GM08714 (cell line): Measurements from ENCODE around the gene TNK2.
"Not testable (repeated sequence)": the region's sequence is repeated elsewhere in the genome, so short reads cannot be mapped to it uniquely, and the experiment has no call there.

ENCODE experiments used
- H3K4me3 ChIP-seq: fragments of 200-500 bp; sonication (Bioruptor generic); 2 replicates; pipeline ENCODE4 v1.5.1; 2014; ENCODE audit warnings: mild to moderate bottlenecking, low read length, inconsistent platforms
- ZNF274 ChIP-seq: IDR thresholded peaks from 2 replicates; pipeline ENCODE4 v1.6.1; 2012; ENCODE audit warnings: mild to moderate bottlenecking, low read depth, low read length

The TNK2 gene

DNA sequence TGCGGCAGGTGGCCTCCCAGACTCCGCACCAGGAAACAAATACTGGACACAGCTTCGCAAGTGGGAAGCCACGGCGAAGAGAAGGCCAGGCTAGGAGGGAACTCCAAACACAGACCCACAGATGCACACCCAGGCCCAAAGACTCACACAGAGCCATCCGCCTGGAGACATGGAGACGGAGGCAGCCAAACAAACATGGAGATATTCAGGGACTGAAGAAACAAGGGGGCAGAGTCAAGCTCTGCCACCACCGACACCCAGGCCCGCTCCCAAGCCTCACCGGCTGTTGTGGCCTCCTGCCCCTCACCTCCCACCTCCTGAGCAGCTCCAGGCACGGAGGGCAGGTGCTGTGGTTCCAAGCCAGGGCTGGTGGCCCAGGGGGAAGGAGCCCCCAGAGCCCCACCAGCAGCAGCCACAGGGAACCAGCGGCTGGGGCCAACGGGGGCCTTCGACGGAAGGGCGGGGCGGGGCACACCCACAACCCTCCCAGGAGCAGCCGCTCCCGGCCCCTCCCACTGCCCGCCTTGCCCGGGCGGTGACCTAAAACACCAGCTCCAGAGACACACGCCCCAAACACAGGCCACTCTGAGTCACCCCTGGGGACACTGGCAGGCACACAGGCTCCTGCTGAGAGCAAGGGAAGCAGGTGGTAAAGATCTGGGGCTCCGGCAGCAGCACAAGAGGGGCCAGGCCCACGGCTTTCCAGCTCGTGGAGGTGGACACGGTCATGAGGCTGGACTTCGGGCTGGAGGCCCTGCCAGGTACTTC is 31.9 kb downstream of the TNK2 start:
- no peak for TF ChIP-seq ZNF274
- no peak overlapping the region for H3K4me3 ChIP-seq

DNA sequence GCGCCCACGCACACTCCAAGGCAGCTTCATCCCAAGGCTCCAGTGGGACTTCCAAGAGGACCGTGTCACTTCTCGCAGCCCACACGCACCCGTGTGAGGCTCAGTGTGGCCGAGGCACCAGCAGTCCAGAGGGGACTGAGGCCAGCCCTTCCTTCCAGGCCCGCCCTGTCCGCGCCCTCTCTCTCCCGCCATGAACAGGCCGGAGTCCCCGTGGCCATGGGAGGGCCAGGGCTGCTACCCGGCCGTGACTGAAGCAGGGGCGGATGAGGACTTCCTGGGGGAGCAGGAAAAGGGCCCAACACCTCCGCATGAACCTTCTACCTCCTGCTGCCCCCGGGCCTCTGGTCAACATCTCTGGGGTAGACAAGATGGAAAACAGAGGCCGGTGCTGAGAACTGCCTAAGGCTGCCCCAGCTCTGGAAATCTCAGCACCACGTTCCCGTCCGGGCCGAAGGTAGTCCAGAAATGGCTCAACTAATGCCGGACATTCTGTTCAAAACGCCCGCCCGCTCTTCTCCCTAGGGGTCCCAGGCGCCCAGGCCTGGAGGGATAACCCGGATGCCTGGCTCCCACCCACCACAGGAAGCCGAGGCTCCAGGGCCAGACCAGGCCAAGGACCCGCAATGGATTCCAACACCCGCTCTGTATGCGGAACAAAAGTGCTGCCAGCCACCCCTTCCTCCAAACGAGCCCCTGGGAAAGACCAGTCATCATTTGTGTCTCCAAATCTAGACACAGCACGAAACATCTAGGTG is 32.7 kb downstream of the TNK2 start:
- TF ChIP-seq ZNF274, result no peak
- no peak overlapping the region for H3K4me3 ChIP-seq

DNA sequence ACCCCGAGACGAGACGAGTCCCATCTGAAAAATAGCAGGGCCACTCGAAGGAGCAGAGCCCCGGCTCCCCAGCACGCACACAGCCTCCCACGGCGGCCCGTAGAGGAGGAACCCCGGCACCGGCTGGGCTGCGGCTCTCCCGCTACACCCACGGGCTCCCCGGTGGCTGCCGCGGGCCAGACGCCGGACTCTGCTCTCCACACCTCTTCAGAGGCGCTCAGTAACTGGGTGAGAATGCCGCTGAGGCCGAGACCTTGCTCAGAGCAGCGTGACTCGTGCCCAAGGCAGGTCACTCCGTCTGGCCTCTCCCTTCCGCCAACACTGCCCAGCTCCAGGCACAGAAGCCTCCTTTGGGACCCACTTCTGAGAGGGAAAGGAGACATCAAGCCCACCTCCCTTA is 34.4 kb downstream of the TNK2 start:
- no peak overlapping the region for H3K4me3 ChIP-seq
- no peak for TF ChIP-seq ZNF274

DNA sequence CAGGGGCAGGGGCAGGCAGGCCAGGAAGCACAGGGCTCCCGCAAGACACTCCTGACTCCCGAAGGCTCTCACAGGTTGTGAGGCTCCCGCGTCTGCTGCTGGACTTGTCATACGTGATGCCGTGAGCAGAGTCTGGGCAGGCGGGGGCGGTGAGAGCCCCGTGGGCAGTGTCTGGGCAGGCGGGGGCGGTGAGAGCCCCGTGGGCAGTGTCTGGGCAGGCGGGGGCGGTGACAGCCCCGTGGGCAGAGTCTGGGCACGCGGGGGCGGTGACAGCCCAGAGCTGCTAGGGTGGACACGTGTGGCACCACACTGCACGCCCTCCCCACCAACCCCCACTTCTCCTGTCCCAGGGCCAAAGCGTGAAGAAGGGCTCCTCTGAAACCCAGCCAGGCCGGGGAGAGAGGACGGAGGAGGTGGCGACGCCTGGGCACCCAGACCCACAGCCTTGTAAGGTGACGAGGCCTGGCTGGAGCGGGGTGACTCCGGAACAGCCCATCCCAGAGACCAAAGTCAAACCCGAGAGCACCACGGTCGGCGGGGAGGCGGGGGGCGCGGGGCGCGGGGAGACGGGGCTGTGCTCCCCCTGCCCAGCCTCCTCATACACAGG is 35.0 kb downstream of the TNK2 start:
- no peak overlapping the region for H3K4me3 ChIP-seq
- TF ChIP-seq ZNF274, result no peak

DNA sequence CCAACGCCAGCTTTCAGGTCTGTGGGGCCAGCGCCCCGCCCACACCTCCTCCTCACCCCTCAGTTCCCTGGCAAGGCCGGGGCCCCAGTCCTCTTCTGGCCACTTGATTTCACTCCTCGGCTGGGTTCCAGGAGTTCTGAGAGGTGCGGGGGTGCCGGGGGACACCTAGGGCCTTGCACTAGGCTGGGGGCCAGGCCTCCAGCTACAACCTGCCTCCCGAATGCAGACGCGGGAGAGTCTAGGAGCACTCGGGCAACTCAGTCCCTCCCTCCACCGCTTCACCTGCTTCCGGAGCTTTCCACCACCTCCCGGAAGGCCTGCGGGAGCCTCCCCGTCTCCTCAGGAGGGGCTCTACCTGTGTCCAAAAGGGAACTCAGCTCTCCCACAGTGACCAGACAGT is 35.6 kb downstream of the TNK2 start:
- TF ChIP-seq ZNF274, result no peak
- H3K4me3 ChIP-seq, result no peak overlapping the region

DNA sequence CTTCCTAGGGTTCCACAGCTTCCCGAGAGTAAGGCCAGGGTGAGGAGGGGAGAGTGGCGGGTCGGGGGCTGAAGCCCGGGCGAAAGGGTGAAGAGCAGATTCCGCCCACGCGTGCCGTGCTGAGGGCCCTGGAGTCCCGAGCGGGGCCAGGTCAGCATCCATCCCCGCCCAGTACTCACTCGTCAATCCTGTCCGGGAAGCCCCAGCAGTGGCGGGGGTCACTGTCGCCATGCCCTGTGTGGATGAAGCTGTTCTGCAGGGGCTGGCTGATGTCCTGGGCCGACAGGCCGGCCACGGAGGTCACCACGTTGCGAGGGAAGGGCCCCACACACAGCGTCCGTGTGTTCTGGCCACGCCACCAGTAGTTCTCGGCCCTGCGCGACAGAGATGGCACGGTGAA is 36.3 kb downstream of the TNK2 start:
- H3K4me3 ChIP-seq, result no peak overlapping the region
- no peak for TF ChIP-seq ZNF274

DNA sequence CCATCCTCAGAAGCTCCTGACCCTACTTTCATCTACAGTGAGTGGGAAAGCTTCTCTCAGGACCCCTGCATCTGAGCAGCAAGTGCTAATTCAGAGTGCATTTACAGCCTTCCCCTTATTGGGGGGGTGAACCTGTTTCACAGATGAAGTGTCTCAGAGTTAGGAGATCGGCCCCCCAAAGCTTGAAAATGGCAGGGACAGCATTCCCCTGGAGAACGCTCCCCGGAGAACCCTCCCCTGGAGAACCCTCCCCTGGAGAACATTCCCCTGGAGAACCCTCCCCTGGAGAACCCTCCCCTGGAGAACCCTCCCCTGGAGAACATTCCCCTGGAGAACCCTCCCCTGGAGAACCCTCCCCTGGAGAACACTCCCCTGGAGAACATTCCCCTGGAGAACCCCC is 36.7 kb downstream of the TNK2 start:
- H3K4me3 ChIP-seq, result not testable (repeated sequence)

DNA sequence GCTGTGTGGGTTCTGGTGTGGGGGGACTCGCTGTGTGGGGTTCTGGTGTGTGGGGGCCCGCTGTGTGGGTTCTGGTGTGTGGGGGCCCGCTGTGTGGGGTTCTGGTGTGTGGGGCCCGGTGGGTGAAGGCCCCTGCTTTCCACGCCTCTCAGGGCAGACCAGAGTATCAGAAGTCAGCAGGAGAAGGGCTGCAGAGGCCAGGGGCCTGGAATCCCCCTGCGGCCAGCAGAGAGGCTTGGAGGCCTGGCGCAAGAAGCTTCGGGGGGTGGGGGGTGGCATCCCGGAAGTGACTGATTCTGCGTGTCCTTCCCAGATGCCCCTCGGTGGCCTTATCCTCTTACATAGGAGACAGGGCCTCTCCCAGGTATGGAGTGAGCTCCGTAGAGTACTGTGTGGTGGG is 37.4 kb downstream of the TNK2 start:
- no peak for TF ChIP-seq ZNF274
- H3K4me3 ChIP-seq, result no peak overlapping the region

DNA sequence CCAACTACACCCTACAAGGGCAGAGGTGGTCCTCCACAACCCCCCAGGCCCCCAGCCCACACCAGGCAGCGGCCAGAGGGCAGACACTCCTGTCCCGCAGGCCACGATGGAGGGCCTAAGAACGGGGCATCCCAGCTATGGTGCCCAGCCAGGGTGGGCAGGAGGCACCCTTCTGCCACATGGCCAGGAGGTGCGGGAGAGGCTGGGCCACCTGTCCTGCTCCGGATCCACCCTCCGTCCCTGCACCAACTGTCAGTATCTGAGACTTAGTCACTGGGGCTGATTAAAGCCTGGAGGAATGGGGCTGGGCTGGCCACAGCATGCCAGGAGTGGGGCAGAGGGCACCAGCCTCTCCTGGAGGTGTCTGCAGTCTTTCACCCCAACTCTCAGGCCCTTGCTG is 37.9 kb downstream of the TNK2 start:
- no peak for TF ChIP-seq ZNF274
- H3K4me3 ChIP-seq, result no peak overlapping the region

DNA sequence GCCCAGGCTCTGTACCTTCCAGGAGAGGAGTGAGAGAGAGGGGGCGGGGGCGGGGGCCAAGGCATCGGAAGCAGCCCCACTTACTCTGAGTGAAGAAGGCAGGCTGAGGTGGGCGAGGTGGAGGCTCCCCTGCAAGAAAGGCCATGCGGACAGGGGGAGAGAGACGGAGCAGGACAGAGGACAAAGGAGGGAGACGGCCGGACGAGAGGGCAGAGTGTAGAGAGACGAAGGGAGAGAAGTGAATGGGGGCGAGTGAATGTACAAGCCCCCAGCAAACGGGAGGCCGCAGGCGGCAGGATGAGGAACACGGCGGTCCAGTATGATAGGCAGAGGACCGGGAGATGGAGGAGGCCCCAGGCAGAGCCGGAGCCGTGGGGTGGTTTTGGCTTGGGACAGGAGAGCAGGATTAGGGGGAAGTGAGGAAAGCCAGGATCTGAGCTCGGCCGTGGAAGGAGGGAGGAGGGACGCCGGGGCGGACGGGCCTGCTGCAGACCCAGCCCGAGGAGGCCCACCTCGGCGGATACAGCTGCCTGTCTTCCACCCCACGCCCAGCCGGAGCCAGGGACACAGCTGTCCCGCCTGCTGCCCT is 38.8 kb downstream of the TNK2 start:
- no peak overlapping the region for H3K4me3 ChIP-seq
- no peak for TF ChIP-seq ZNF274

DNA sequence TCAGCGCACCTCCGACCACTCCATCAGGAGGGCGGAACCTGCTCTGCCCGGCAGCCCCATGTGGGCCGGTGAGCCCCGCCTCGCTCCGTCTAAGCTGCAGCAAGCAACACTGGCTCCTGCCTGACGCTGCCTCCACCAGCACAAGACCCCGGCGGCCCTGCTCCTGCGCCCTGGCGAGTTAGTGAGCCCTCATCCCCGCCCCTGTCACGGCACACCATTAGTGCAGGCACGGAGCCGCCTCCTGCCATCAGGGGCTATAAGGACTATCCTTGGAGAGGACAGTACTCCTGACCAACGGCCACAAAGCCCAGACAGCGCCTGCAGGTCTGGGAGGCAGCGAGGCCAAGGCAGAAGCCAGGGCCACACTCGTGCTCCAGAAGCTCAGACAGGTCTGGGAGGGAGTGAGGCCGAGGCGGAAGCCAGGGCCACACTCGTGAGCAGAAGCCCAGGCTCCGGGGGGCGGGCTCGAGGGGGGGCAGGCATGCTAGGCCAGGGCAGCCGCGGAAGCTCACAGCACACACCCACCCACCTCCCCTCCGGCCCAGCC is 39.4 kb downstream of the TNK2 start:
- TF ChIP-seq ZNF274, result no peak
- no peak overlapping the region for H3K4me3 ChIP-seq

DNA sequence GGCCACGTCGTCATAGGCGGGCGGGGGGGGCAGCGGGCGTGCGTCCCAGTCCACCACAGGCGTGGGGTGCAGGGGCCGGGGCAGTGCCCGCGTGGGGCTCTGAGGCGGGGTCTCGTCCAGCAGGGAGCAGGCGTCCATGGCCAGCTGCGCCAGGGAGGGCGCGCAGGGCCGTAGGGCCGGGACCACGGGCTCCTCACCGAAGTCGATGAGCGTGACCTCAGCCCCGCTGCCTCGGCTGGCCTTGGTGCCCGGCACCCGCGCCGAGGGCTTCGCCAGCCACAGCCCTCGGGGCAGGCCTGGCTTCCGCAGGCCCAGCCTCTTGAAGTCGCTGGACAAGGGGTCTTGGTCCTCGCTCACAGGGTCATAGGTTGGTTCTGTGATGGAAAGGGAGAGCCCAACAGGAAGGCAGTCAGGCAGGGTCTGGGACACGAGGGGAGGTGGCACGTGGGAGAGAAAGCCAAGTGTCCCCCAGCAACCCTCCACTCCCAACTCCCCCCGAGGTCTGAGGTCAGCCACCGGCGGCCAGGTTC is 40.0 kb downstream of the TNK2 start:
- H3K4me3 ChIP-seq, result no peak overlapping the region
- no peak for TF ChIP-seq ZNF274

DNA sequence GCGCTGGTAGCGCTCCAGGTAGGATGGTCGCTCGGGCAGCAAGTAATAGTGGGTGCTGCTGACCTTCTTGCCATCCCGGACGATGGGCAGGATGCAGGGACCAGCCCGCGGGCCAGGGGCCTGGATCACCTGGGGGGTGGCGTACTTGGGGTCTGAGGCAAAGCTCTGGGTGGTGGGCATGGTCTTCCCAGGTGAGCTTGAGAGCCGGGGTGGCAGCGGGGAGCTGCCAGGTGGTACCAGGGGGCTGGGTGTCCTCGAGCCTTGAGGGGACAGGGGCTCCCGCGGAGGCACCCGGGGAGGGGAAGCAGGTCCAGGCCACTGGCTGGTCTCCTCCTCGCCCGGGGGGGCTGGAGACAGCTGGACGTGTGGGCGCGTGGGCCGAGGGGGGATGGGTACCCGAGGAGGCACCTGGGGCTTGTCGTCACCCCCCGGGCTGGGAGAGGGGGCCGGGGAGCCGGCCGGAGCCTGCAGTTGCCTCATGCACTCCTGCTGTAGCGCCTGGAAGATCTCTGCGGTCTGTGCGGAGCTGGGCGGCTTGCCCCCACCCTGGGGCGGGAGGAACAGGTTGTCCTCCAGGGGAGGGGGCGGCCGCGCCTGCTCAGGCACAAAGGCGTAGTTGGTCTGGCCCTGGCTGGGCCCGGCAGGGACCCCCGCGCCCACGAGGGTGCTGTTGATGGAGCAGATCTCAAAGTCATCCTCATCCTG is 40.6 kb downstream of the TNK2 start:
- no peak overlapping the region for H3K4me3 ChIP-seq
- no peak for TF ChIP-seq ZNF274
